Common myeloid progenitor, CD34-positive (primary cell): Measurements from ENCODE around the gene H3-3A.

ENCODE experiments used
- CTCF ChIA-PET: fragments of 350-600 bp; sonication (Branson Sonifier 250); formaldehyde crosslinking; loops from one replicate; lab custom pipeline; 2021; ENCODE audit warnings: antibody characterized with exemption; lab: Charles Lee
- POLR2A ChIA-PET: fragments of 350-600 bp; sonication (Branson Sonifier 250); formaldehyde crosslinking; loops from one replicate; lab custom pipeline; 2021; ENCODE audit warnings: antibody characterized with exemption; lab: Charles Lee
- DNase-seq, 3 donors: peaks; one replicate each; pipeline versions ENCODE4 v3.0.0 to v3.0.0-alpha.2; 2013
- H3K27ac ChIP-seq, 2 experiments: 1 replicate in 1 of 2; 2 replicates in 1 of 2; pipeline ENCODE4 v1.7.0; 2013; ENCODE audit warnings: inconsistent platforms in 2 of 2, low read length in 2 of 2, mild to moderate bottlenecking in 2 of 2, low read depth in 1 of 2, moderate library complexity in 1 of 2; ENCODE audit not compliant: severe bottlenecking in 2 of 2, insufficient read depth in 1 of 2, poor library complexity in 1 of 2
- H3K27me3 ChIP-seq, 5 experiments: replicated peaks in 2 of 5; 1 replicate in 3 of 5; 2 replicates in 2 of 5; pipeline versions ENCODE4 v1.6.1 to v1.7.0; 2013; ENCODE audit warnings: low read length in 4 of 5, mild to moderate bottlenecking in 2 of 5, moderate library complexity in 2 of 5, inconsistent platforms in 1 of 5; ENCODE audit not compliant: insufficient read depth in 5 of 5, control insufficient read depth in 4 of 5
- H3K36me3 ChIP-seq, 4 experiments: 1 replicate in 2 of 4; 2 replicates in 2 of 4; pipeline versions ENCODE4 v1.6.1 to v1.7.0; 2013; ENCODE audit warnings: low read length in 3 of 4, control low read depth in 1 of 4, mild to moderate bottlenecking in 1 of 4; ENCODE audit not compliant: control insufficient read depth in 4 of 4, insufficient read depth in 4 of 4
- H3K4me1 ChIP-seq, 4 experiments: 1 replicate in 3 of 4; 2 replicates in 1 of 4; pipeline versions ENCODE4 v1.6.1 to v1.7.1; 2013; ENCODE audit warnings: low read length in 3 of 4, mild to moderate bottlenecking in 3 of 4, control low read depth in 1 of 4, inconsistent platforms in 1 of 4, moderate library complexity in 1 of 4; ENCODE audit not compliant: control insufficient read depth in 4 of 4, insufficient read depth in 4 of 4; ENCODE audit errors: control extremely low read depth in 1 of 4
- H3K4me3 ChIP-seq, 7 experiments: 1 replicate in 4 of 7; 2 replicates in 3 of 7; pipeline versions ENCODE4 v1.5.1 to v1.7.0; 2013; ENCODE audit warnings: mild to moderate bottlenecking in 7 of 7, low read length in 6 of 7, moderate library complexity in 6 of 7, inconsistent platforms in 2 of 7, low read depth in 2 of 7, control low read depth in 1 of 7; ENCODE audit not compliant: insufficient read depth in 4 of 7, control insufficient read depth in 1 of 7; ENCODE audit errors: extremely low read depth in 1 of 7
- H3K9me3 ChIP-seq, 5 experiments: 1 replicate in 4 of 5; 2 replicates in 1 of 5; pipeline versions ENCODE4 v1.6.1 to v1.7.1; 2013; ENCODE audit warnings: low read length in 4 of 5, mild to moderate bottlenecking in 2 of 5, inconsistent platforms in 1 of 5, low read depth in 1 of 5, moderate library complexity in 1 of 5; ENCODE audit not compliant: control insufficient read depth in 4 of 5, insufficient read depth in 2 of 5; ENCODE audit errors: control extremely low read depth in 1 of 5
- WGBS: methylation state at CpG from one replicate; pipeline ENCODE4 v1.1.5; 2013; ENCODE audit not compliant: insufficient coverage; 5-methylcytosine and 5-hydroxymethylcytosine counted together

Gene H3-3A

DNA sequence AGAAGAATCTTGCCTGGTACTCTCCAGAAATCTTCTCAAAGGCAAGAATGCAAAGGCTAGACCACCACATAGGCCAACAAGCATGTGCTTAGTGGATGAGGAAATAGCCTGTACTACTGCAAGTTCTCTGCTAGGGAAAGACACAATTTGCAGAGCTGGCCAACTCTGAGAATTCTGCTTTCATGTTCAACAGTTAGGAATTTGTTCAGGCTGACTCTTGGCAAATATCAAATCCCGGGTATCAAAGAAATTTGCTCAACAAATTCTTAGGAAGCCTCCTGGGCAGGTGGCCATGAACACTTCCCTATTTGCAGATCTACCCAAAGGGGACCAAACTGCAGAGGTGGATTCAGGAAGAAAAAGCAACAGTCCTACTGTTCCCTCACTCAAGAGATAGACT lies 15.0 kb upstream of the H3-3A start:
- ChIA-PET POLR2A (interaction anchor here (1.3 kb wide), 1 partner anchor 15 kb away, joined by 3 read pairs; the partner anchor contains the start of gene H3-3A), CTCF (interaction anchor here (1.0 kb wide), 1 partner anchor 23 kb away, joined by 3 read pairs; no protein-coding TSS in a partner anchor)
- DNase-seq = no peak
- Histone ChIP-seq H3K9me3 (peaks cover 0 to 3% (median 0%) of the 10 kb centered on the region in 5 experiments), H3K27ac (no peak overlapping the region), H3K27me3 (no peaks in the 10 kb centered on the region), H3K4me1 (peaks cover 0 to 8% (median 0%) of the 10 kb centered on the region in 4 experiments), H3K4me3 (no peak overlapping the region), H3K36me3 (peaks cover 0 to 9% (median 3%) of the 10 kb centered on the region in 4 experiments)
- 11% methylated on average over 1 of the region's 1 CpG for WGBS

DNA sequence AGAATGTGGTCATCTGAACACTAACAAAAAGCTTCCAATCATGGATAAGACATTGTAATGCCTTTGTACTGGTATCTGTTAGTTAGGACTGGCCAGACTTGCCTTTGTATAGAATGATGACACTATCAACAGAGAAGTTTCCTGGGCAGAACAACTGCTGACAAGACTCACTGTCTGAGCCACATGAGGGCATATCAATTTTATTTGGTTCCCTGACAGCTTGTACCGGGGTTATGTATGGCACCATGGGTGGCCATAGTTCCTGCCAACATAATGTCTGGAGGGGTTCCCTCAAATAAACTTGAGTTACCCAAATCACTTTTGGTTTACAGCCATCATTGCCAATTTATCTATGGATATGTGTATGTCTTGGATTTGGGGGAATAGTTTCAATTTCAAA lies 13.6 kb upstream of the H3-3A start:
- CTCF ChIA-PET = interaction anchor here (0.6 to 0.8 kb wide), 2 partner anchors 27 to 61 kb away, joined by 3 read pairs; no protein-coding TSS in a partner anchor
- Histone ChIP-seq H3K27ac (no peak overlapping the region), H3K9me3 (peaks cover 0 to 3% (median 0%) of the 10 kb centered on the region in 5 experiments), H3K27me3 (no peaks in the 10 kb centered on the region), H3K36me3 (peaks cover 0 to 9% (median 4%) of the 10 kb centered on the region in 4 experiments), H3K4me3 (no peak overlapping the region), H3K4me1 (peaks cover 0 to 8% (median under 1%) of the 10 kb centered on the region in 4 experiments)
- POLR2A ChIA-PET = interaction anchor here (1.3 kb wide), 1 partner anchor 14 kb away, joined by 3 read pairs; the partner anchor contains the start of gene H3-3A
- no peak for DNase-seq
- WGBS = 89% methylated on average over 1 of the region's 1 CpG

DNA sequence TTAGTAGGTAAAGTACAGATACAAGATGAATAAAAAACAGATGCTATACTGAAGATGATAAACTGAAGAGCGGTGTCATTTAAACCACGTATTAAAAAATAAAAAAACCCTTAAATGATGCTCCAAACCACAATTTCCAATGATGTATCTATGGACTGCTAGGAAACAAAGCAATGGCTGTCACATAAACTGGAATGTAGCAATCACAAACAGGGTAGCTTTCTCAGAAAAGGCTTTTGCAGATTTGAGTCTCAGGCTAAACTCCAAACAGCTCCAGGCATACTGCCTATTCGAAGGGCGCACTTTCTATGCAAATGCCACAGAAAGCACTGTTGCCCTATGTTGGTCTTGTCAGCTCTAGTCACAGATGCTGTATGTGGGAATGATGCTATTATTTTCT lies 12.4 kb upstream of the H3-3A start:
- Histone ChIP-seq H3K4me1 (peaks cover 5 to 15% (median 10%) of the 10 kb centered on the region in 4 experiments), H3K27ac (no peak overlapping the region), H3K27me3 (no peaks in the 10 kb centered on the region), H3K9me3 (no peaks in the 10 kb centered on the region), H3K36me3 (peaks cover 0 to 12% (median 3%) of the 10 kb centered on the region in 4 experiments), H3K4me3 (no peak overlapping the region)
- POLR2A ChIA-PET = no interaction called here
- CTCF ChIA-PET = interaction anchor here (1.2 to 1.5 kb wide), 3 partner anchors 9 to 16 kb away, joined by 4 to 5 read pairs (median 5); no protein-coding TSS in a partner anchor
- WGBS = 100% methylated on average over 2 of the region's 4 CpGs
- no peak for DNase-seq

DNA sequence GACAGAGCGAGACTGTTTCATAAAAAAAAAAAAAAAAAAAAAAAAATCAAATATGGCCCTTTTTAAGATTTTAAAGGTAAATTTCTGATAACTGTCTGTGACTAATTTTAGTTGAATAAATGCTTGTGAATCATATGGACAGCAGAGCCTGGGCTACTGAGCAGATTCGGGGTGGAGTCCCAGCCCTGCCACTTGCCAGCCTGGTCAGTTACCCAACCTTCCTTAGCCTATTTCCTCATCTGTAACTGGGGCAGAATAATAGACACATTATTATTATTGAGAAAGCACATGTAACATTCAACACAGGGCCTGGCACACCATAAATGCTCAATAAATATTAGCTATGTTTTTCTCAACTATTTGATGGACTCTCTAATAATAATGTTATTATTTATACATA lies 11.2 kb upstream of the H3-3A start:
- no peaks in the 10 kb centered on the region for H3K9me3 ChIP-seq
- no peak overlapping the region for H3K4me3 ChIP-seq
- no CpG with 5 or more reads among the region's 2 CpGs for WGBS
- peaks cover 0 to 12% (median 3%) of the 10 kb centered on the region in 4 experiments for H3K36me3 ChIP-seq
- no peak overlapping the region for H3K27ac ChIP-seq
- no peak for DNase-seq
- no peaks in the 10 kb centered on the region for H3K27me3 ChIP-seq
- ChIA-PET CTCF (interaction anchor here (1.5 kb wide), 1 partner anchor 14 kb away, joined by 5 read pairs; no protein-coding TSS in a partner anchor), POLR2A (no interaction called here)
- peaks cover 5 to 15% (median 10%) of the 10 kb centered on the region in 4 experiments for H3K4me1 ChIP-seq

DNA sequence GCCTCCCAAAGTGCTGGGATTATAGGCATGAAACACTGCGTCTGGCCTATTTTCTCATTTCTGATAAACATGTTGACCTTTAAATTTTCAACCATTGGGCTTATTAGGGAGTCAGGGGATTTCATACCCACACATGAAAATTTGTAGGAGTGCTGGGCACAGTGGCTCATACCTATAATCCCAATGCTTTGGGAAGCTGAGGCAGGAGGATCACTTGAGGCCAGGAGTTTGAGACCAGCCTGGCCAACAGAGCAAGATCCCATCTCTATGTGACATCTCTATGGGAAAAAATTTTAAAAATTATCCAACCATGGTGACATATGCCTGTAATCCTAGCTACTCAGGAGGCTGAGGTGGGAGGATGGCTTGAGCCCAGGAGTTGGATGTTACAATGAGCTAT lies 10.5 kb upstream of the H3-3A start:
- H3K27ac ChIP-seq = no peak overlapping the region
- ChIA-PET POLR2A (no interaction called here), CTCF (interaction anchor here (1.0 kb wide), 1 partner anchor 9 kb away, joined by 3 read pairs; no protein-coding TSS in a partner anchor)
- H3K4me1 ChIP-seq = peaks cover 5 to 15% (median 10%) of the 10 kb centered on the region in 4 experiments
- H3K4me3 ChIP-seq = no peak overlapping the region
- H3K36me3 ChIP-seq = peaks cover 0 to 12% (median 3%) of the 10 kb centered on the region in 4 experiments
- no peak for DNase-seq
- WGBS = 100% methylated on average over 1 of the region's 1 CpG
- H3K9me3 ChIP-seq = no peaks in the 10 kb centered on the region
- no peaks in the 10 kb centered on the region for H3K27me3 ChIP-seq

DNA sequence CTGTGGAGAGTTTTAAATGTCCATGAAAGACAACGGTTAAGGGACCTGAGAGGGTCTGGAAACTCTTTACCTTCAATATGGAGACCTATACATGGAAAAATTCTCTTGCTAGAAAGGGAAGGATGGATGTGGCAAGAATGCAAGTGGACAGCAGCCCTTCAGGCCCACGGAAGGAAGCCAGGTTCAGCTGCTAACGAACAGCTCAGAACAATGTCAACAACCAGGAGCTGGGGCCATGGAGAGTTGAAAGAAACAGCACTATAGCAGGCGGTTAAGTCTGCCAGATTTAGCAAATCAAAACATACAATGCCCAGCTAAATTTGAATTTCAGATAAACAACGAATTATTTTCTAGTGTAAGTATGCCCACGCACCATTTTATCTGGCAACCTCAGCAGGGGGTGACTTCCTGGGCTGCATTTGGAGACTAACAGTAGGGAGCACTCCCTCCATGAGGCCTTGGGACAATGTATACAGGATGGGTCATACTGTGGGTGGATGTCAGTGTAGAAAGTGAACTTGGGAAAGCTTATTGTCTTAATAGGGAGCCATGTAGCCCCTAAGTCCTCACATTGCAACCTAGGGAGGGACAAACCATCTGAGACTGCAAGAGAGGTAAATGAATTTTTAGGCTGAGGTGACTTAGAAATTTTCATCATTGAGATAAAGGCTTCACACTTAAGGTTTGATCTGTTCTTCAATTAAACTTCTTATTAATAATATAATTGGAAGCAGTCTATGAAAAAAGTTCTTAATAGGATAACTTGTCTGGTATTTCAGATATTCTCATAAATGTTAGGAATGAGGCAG lies 7.8 kb upstream of the H3-3A start:
- no peak overlapping the region for H3K4me3 ChIP-seq
- DNase-seq = no peak
- peaks cover 5 to 11% (median 8%) of the 10 kb centered on the region in 4 experiments for H3K4me1 ChIP-seq
- H3K27me3 ChIP-seq = no peaks in the 10 kb centered on the region
- no peak overlapping the region for H3K27ac ChIP-seq
- H3K36me3 ChIP-seq = peaks cover 0 to 19% (median 11%) of the 10 kb centered on the region in 4 experiments
- ChIA-PET CTCF (interaction anchor here (0.6 to 1.3 kb wide), 2 partner anchors 22 to 586 kb away, joined by 3 read pairs; no protein-coding TSS in a partner anchor), POLR2A (no interaction called here)
- H3K9me3 ChIP-seq = no peaks in the 10 kb centered on the region
- 28% methylated on average over 4 of the region's 6 CpGs for WGBS
